GM19468 (cell line): ENCODE data around the gene CYLD.

ENCODE experiments used
- ATAC-seq: cut with Tn5 transposase; IDR thresholded peaks from one replicate; pipeline ENCODE4 v1.9.1; 2021; ENCODE audit warnings: mild to moderate bottlenecking, moderate library complexity, moderate number of reproducible peaks; ENCODE audit not compliant: unreplicated experiment; ENCODE audit errors: extremely low read depth

CYLD gene

DNA sequence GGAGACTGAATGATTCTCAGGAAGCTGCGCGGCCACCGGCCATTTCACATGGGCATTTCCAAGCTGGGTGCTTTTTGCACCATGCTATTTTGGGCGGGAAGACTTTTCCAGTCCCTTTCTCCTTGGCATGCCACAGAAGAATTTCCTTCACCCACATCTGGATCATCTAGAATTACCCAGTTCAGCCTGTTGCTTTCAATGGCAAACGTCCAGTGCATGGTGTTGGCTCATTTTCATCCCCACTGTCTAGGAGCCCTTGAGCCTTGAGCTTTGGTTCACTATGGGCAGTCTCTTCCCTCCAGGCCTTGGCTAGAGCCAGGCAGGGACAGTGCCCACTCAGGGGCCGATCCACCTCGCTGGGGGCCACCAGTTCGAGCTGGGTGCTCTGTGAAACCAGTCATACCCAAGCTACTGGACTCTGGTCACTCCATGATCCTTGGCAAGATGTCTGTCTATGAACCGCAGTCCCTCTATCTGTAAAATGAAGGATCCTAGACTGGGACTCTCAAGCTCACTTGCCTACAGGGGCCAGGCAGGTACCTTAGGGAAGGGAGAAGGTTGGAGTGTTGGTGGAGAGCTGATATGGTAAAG lies 71.1 kb downstream of the CYLD start:
- no peak for ATAC-seq

DNA sequence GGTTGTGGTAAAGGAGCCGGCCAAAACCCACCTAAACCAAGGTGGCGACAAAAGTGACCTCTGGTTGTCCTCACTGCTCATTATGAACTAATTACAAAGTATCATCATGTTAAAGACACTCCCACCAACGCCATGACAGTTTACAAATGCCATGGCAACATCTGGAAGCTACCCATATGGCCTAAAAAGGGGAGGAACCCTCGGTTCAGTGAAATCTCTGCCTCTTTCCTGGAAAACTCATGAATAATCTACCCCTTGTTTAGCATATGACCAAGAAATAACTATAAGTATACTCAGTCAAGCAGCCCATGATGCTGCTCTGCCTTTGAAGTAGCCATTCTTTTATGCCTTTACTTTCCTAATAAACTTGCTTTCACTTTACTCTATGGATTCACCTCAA lies 72.2 kb downstream of the CYLD start:
- ATAC-seq, result no peak

- ATAC-seq, result no peak
Observed at GRCh38 chr16:50814541-50814940, 72.7 kb downstream of the CYLD start.

- no peak for ATAC-seq
Observed at GRCh38 chr16:50815382-50815781, 73.5 kb downstream of the CYLD start.

- no peak for ATAC-seq
Observed at GRCh38 chr16:50816901-50817555, 75.1 kb downstream of the CYLD start.

DNA sequence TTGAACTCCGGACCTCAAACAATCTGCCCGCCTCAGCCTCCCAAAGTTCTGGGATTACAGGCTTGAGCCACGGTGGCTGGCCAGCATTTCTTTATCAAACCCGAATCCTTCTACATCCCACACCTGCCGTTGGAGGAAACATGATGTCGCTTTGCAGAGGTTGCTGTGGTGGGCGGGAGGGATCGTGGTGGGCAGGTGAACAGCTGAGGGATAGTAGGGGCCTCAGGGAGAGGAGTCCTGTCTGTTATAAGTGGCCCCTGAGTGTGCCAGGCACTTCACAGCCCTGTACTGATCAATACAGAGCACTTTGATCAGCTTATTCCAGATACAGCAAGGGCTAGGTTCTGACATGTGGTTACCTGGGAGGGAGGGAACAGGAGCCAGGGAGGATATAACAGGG lies 76.5 kb downstream of the CYLD start:
- ATAC-seq, result no peak

DNA sequence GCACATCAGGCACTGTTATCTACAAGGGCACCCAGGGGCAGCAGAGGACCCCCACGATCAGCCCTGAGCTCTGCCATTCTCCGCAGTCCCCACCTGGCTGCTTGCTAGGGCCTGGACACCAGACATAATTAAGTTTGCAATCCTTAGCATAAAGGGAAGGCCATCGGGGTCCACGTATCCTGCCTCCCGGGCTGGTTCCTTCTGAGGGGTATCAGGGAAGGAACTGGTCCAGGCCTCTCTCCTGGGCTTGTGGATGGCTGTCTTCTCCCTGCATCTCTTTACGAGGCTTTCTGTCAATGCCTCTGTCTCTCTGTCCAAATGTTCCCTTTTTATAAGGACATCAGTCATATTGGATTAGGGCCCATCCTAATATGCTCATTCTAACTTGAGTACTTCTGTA lies 77.8 kb downstream of the CYLD start:
- ATAC-seq, result no peak

DNA sequence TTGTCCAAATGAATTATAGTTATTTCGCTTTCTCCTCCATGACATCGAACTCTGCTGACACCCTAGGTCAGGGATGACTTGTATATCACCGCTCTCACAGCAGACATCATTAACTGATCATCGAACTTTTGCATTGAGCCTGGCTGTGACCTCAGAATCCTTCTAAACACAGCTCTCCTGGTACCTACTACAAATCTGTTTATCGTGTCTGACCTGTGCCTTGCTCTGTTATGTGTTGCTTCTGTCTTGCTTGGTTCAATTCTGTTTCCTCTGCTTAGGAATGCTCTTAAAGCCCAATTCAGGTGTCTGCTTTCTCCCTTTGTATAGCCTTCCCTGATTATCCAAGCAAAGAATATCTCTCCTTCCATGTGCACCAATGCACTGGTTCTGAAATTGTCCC lies 78.3 kb downstream of the CYLD start:
- no peak for ATAC-seq

DNA sequence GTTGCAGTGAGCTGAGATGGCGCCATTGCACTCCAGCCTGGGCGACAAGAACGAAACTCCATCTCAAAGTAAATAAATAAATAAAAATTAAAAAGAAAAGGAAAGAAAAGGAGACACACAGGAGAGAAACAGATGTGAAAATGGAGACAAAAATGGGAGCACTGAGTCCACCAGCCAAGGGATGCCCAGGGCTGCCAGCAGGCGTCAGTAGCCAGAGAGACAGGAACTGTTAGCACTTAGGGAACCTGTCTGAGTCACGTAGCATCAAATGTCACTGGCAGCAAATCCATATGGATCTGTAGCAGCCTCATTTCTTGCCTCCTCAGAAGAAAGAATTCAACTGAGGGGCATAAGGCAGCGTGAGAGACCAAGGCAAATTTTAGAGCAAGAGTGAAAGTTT lies 79.7 kb downstream of the CYLD start:
- ATAC-seq, result no peak

DNA sequence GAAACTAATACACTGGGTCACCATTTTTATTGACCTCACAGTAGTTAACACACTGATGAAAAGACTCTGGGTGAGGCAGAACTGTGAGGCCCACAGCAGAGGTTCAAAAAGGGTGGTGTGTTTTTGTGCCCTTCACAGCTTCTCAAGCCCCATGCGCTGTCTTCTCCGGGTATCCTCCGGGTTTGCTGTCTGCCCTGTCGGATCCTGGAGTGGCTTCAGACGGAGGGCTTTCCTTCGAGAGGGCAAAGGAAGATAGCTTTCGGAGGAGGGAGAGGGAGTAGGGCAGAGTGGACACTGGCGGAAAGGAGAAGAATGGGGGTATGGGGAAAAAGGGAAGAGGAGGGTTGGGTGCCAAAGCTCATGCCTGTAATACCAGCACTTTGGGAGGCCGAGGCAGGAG lies 80.8 kb downstream of the CYLD start:
- no peak for ATAC-seq

- no peak for ATAC-seq
Observed at GRCh38 chr16:50826797-50827316, 85.0 kb downstream of the CYLD start.

DNA sequence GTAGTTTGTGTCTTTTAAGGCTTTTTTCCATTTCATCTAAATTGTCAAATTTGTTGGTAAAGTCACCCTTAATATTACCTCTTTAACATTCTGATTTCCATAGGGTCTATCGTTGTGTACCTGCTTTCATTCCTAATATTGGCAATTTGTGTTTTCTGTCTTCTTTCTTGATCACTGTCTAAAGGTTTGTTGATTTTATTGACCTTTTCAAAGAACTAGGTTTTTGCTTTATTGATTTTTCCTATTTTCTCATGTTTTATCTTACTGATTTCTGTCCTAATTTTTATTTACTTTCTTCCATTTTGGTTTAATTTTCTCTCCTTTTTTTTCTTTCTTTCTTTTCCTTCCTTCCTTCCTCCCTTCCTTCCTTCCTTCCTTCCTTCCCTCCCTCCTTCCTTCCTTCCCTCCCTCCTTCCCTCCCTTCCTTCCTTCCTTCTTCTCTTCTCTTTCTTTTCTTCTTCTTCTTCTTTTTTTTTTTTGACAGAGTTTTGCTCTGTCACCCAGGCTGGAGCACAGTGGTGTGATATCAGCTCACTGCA lies 86.3 kb downstream of the CYLD start:
- no peak for ATAC-seq

- ATAC-seq, result no peak
Observed at GRCh38 chr16:50830698-50831097, 88.8 kb downstream of the CYLD start.

GRCh38 chr16:50831751-50832150 lies 89.9 kb downstream of the CYLD start:
- no peak for ATAC-seq

- ATAC-seq, result no peak
Observed at GRCh38 chr16:50833929-50834328, 92.0 kb downstream of the CYLD start.

DNA sequence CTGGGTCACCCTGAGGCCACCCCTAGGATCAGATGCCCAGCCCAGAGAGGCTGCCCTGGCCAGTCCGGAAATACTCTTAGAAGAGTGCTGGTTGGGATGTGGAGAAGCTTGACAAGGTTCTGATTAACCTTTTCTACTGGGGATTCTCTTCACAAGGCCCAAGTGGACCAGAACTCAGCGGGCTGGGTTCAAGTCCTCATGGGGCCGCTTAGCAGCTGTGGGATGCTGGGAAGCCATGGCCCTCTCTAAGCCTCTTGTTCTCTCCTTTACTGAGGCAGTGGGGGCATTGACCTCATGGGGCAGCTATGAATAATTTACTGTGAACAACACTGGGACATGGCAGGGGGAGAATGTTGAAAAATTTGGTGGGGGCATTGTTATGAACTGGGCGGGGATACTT lies 92.8 kb downstream of the CYLD start:
- ATAC-seq, result no peak

DNA sequence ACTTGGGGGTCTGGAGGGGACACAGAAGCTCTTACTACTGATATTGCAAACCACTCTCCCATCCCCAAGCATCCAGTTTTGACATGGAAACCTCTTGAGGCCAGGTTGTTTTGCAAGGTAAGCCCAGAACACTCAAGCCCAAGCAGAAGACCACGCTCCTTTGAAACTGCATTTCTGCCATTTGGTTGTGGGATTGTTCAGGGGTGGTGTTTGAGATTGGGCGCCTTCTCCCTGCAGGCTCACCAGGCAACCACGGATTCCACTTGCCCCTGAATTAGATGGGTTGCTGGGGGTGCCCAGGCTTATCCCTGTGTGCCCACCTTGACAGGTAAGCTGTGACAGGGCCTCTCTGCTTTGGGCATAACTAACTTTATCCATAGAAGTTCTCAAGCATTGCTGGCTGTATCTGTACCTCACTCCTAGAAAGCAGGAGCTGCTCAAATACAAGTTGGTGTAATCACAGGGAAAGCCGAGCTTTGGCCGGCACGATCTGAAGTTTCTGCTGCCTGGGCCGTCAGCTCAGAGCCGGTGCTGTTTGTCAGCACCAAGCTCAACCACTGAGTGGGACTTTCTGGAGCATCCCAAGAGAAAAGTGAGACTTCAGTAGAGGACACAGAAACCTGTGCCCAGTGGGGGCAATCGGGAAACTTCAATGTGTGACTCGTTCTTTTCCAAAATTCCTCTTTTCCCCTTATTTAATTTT lies 93.6 kb downstream of the CYLD start:
- no peak for ATAC-seq

GRCh38 chr16:50836121-50836621 lies 94.3 kb downstream of the CYLD start:
- no peak for ATAC-seq

GRCh38 chr16:50837324-50837723 lies 95.4 kb downstream of the CYLD start:
- no peak for ATAC-seq

GRCh38 chr16:50838165-50838564 lies 96.3 kb downstream of the CYLD start:
- no peak for ATAC-seq

GRCh38 chr16:50838885-50839284 lies 97.0 kb downstream of the CYLD start:
- no peak for ATAC-seq
